HFF-Myc (cell line): ENCODE data around the gene CCDC86.

Experiments used
- DNase-seq: peaks from one replicate; pipeline ENCODE4 v3.0.0-alpha.2; 2011; ENCODE audit warnings: low read depth; ENCODE audit errors: extremely low read depth
- H3K4me3 ChIP-seq: replicated peaks from 2 replicates; pipeline ENCODE4 v1.5.1; 2011; ENCODE audit warnings: low read depth, mild to moderate bottlenecking, control low read depth, low read length
- CTCF ChIP-seq: IDR thresholded peaks from 2 replicates; pipeline ENCODE4 v1.5.1; 2012; ENCODE audit warnings: mild to moderate bottlenecking, low read depth, low read length, control low read depth; ENCODE audit errors: missing control alignments

Gene CCDC86

DNA sequence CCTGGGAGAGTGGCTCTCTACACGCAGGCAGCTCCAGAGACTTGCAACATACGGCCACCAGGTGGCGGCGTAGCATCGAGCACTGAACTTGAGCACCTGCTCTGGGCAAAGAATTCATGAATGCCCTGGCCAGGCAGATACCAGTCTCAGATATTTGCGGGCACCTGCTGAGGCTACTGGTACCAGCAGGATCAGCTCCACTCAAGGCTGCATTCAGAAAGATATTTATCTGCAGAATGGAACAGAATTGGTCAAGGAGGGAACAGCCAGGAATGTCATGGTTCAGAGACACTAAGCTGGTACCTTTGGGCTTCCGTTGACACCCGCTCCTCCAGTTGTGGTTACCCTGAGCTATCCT, 10.8 kb upstream of the CCDC86 start:
- no peak overlapping the region for H3K4me3 ChIP-seq
- TF ChIP-seq CTCF: peak; percentile 96
- DNase-seq: peak; percentile 60

- H3K4me3 ChIP-seq: no peak overlapping the region
- DNase-seq: no peak
- TF ChIP-seq CTCF: no peak
These were observed 10.3 kb upstream of the CCDC86 start for GRCh38 chr11:60831501-60832079.

DNA sequence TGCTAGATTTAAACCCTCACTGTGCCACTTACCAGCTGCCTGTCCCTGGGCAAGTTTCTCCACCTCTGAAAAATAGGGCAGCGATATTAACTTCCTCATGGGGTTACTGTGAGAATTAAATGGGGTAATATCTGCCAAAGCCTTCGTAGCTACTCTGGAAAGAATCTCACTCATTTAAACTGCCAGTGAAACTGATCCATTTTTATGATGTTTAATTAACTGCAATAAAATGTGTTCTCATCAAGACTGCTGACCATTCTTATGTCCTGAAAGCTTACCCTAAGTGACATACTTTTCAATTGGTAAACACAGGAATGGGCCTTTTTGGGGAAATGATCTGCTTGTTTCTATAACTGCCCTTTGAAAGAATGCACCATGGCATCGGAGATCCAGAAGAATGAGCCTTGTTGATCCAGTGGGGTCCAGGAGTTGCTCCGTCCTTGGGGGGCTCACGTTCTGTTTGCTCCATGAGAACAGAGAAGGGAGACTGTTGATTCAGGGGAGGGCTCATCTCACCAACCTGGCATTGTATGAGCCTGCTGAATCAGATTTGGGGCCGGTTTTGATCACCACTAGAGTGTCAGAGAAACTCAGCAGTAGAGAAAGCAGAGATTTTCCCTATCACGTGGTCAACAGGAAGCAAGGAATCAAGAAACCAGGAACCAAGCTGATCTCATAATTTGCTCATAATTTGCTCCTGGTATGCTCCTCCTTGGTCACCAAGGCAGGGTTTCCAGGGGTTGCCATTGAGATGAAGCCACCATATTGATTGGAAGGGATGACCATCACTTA, 7.0 kb upstream of the CCDC86 start:
- no peak overlapping the region for H3K4me3 ChIP-seq
- no peak for DNase-seq
- TF ChIP-seq CTCF: no peak

GRCh38 chr11:60835534-60835846, 6.4 kb upstream of the CCDC86 start:
- DNase-seq: no peak

GRCh38 chr11:60836866-60837515, 4.9 kb upstream of the CCDC86 start:
- no peak for TF ChIP-seq CTCF
- H3K4me3 ChIP-seq: no peak overlapping the region
- no peak for DNase-seq

More at GRCh38 chr11:60835534-60835846, 6.4 kb upstream of the CCDC86 start:
- TF ChIP-seq CTCF: no peak
- H3K4me3 ChIP-seq: no peak overlapping the region

GRCh38 chr11:60838132-60838531, 3.8 kb upstream of the CCDC86 start:
- no peak for DNase-seq
- no peak overlapping the region for H3K4me3 ChIP-seq
- peak; percentile 31 for TF ChIP-seq CTCF
